ENCODE data around the gene HMGN1. TPM values are rescaled to one million over a fixed set of nuclear protein-coding genes. Genes with fewer than 3 reads are reported as not detected.

HMGN1 gene
- polyA plus RNA-seq, 1 donor from 2014 or later, result 2,070 TPM

GRCh38 chr21:39296891-39297290 is 52.0 kb downstream of the HMGN1 start:
- no peak overlapping the region for H3K9ac ChIP-seq (ENCODE audit: low read length)
- no peaks in the 10 kb centered on the region for H3F3A ChIP-seq (ENCODE audit: insufficient read depth, low read length, poor library complexity, severe bottlenecking)
- H3K4me3 ChIP-seq (ENCODE audit: low read length), result no peak overlapping the region
- peaks cover 46% of the 10 kb centered on the region for H3K79me2 ChIP-seq (replicated peaks; ENCODE audit: insufficient read depth, low read length)
- no peaks in the 10 kb centered on the region for H3K36me3 ChIP-seq (ENCODE audit: insufficient read depth, low read length)
- H3K9me2 ChIP-seq (ENCODE audit: insufficient read depth, low read length), result no peaks in the 10 kb centered on the region
- no peaks in the 10 kb centered on the region for H4K20me1 ChIP-seq (ENCODE audit: insufficient read depth)
- no peaks in the 10 kb centered on the region for H3K9me3 ChIP-seq (ENCODE audit: low read length)
- H3K27ac ChIP-seq (ENCODE audit: low read length), result no peak overlapping the region
- H3K4me2 ChIP-seq (ENCODE audit: low read length), result no peak overlapping the region
- no peaks in the 10 kb centered on the region for H3K27me3 ChIP-seq (ENCODE audit: insufficient read depth, low read depth, low read length)
- TF ChIP-seq MXI1 (conservative IDR thresholded peaks at IDR 0.05; ENCODE audit: poor library complexity, severe bottlenecking), result no peak
- H2AFZ ChIP-seq (ENCODE audit: low read depth, low read length), result no peak overlapping the region

Small RNA genes within 50 kb of the gene (small RNA-seq; reads per million reads assigned to genes)
- 0 to 1.2 (median 0) reads per million in 3 experiments for gene RF00019

Other genes starting within 250 kb of the HMGN1 start
- 44.2 and 45.2 TPM in 2 replicates for gene PSMG1, start 165.6 kb downstream of the HMGN1 start, polyA plus RNA-seq
- 206 and 246 TPM in 2 replicates for gene BRWD1, start 35.5 kb downstream of the HMGN1 start, polyA plus RNA-seq
- gene LCA5L, start 96.7 kb upstream of the HMGN1 start, polyA plus RNA-seq, result 0.09 and 1.1 TPM in 2 replicates
- 5.5 and 13.8 TPM in 2 replicates for gene SH3BGR, start 102.9 kb upstream of the HMGN1 start, polyA plus RNA-seq

Measured in neural cell (in vitro differentiated cells).